ENCODE results near the gene SNX24. TPM values are rescaled to one million over a fixed set of nuclear protein-coding genes. Genes with fewer than 3 reads are reported as not detected.
"Not testable (repeated sequence)": the region's sequence is repeated elsewhere in the genome, so short reads cannot be mapped to it uniquely, and the experiment has no call there.

The SNX24 gene
- 14.0 TPM for total RNA-seq
- long read RNA-seq, transcript SNX24-201 (7 exons, 2,158 nt), result major isoform, 11 of 22 reads
- long read RNA-seq, partial matches to known transcripts, result 1 of 22 reads
- long read RNA-seq, other reads (novel, unspliced or antisense), result 8 of 22 reads

- intact Hi-C loops (cut with DNase I), result loop anchor here (2.0 kb wide), 2 partner anchors 71 to 191 kb away; partner anchors contain the start of genes PPIC and SNX2
- DNase-seq (ENCODE audit: low spot score), result peak; percentile 93
These were observed at the start of gene SNX24 for GRCh38 chr5:122845229-122846050. SNX24 (plus strand) TSS chr5:122845613; CDS start chr5:122845634, 21 bp downstream.

GRCh38 chr5:122805481-122805880 lies 39.9 kb upstream of the SNX24 start:
- intact Hi-C loops (cut with DNase I), result no loop called here
- no peak for DNase-seq (ENCODE audit: low spot score)

- DNase-seq (ENCODE audit: low spot score), result no peak
- intact Hi-C loops (cut with DNase I), result no loop called here
These were observed 35.0 kb upstream of the SNX24 start for GRCh38 chr5:122810405-122810804.

- intact Hi-C loops (cut with DNase I), result no loop called here
- DNase-seq (ENCODE audit: low spot score), result no peak
These were observed 30.1 kb upstream of the SNX24 start for GRCh38 chr5:122815218-122815767.

GRCh38 chr5:122816756-122817155 lies 28.7 kb upstream of the SNX24 start:
- intact Hi-C loops (cut with DNase I), result no loop called here
- DNase-seq (ENCODE audit: low spot score), result no peak

- intact Hi-C loops (cut with DNase I), result no loop called here
- DNase-seq (ENCODE audit: low spot score), result no peak
These were observed 13.4 kb upstream of the SNX24 start for GRCh38 chr5:122831984-122832383.

- no peak for DNase-seq (ENCODE audit: low spot score)
- intact Hi-C loops (cut with DNase I), result no loop called here
These were observed 9.7 kb upstream of the SNX24 start for GRCh38 chr5:122835681-122836080.

- no peak for DNase-seq (ENCODE audit: low spot score)
- intact Hi-C loops (cut with DNase I), result no loop called here
These were observed 8.5 kb upstream of the SNX24 start for GRCh38 chr5:122836947-122837346.

GRCh38 chr5:122839731-122840130 lies 5.7 kb upstream of the SNX24 start:
- intact Hi-C loops (cut with DNase I), result no loop called here
- DNase-seq (ENCODE audit: low spot score), result no peak

- DNase-seq (ENCODE audit: low spot score), result no peak
- intact Hi-C loops (cut with DNase I), result no loop called here
These were observed 3.3 kb upstream of the SNX24 start for GRCh38 chr5:122842016-122842580.

GRCh38 chr5:122844136-122844909 lies 1.1 kb upstream of the SNX24 start:
- no peak for DNase-seq (ENCODE audit: low spot score)
- intact Hi-C loops (cut with DNase I), result loop anchor here (2.0 kb wide), 2 partner anchors 70 to 192 kb away; partner anchors contain the start of genes PPIC and SNX2

- DNase-seq (ENCODE audit: low spot score), result no peak
- intact Hi-C loops (cut with DNase I), result loop anchor here (2.0 kb wide), 2 partner anchors 70 to 192 kb away; partner anchors contain the start of genes PPIC and SNX2
These were observed 544 bp upstream of the SNX24 start for GRCh38 chr5:122844910-122845228.

GRCh38 chr5:122846051-122846550 lies 688 bp downstream of the SNX24 start:
- DNase-seq (ENCODE audit: low spot score), result no peak
- intact Hi-C loops (cut with DNase I), result no loop called here

GRCh38 chr5:122847687-122848081 lies 2.3 kb downstream of the SNX24 start:
- DNase-seq (ENCODE audit: low spot score), result no peak
- intact Hi-C loops (cut with DNase I), result no loop called here

GRCh38 chr5:122849771-122850170 lies 4.4 kb downstream of the SNX24 start:
- intact Hi-C loops (cut with DNase I), result no loop called here
- DNase-seq (ENCODE audit: low spot score), result no peak

GRCh38 chr5:122857538-122857937 lies 12.1 kb downstream of the SNX24 start:
- DNase-seq (ENCODE audit: low spot score); intact Hi-C loops (cut with DNase I): not testable (repeated sequence)

GRCh38 chr5:122858451-122858850 lies 13.0 kb downstream of the SNX24 start:
- intact Hi-C loops (cut with DNase I), result no loop called here
- DNase-seq (ENCODE audit: low spot score), result no peak

GRCh38 chr5:122863240-122863639 lies 17.8 kb downstream of the SNX24 start:
- intact Hi-C loops (cut with DNase I), result no loop called here
- DNase-seq (ENCODE audit: low spot score), result no peak

- no peak for DNase-seq (ENCODE audit: low spot score)
- intact Hi-C loops (cut with DNase I), result no loop called here
These were observed 18.3 kb downstream of the SNX24 start for GRCh38 chr5:122863721-122864120.

GRCh38 chr5:122864400-122864799 lies 19.0 kb downstream of the SNX24 start:
- intact Hi-C loops (cut with DNase I), result no loop called here

More at GRCh38 chr5:122864400-122864799, 19.0 kb downstream of the SNX24 start:
- no peak for DNase-seq (ENCODE audit: low spot score)

Data from cardiac septum (tissue), 1 donor.